ENCODE measurements around the gene BTBD7. TPM values are rescaled to one million over a fixed set of nuclear protein-coding genes. Genes with fewer than 3 reads are reported as not detected.

The BTBD7 gene
- total and polyA plus RNA-seq, 2 donors (not counting 3 experiments of a cell fraction or from before 2014, with no cell fraction given), result 20.9 to 50.2 TPM

- ChIA-PET POLR2A (no interaction called here), CTCF (no interaction called here)
- dilution Hi-C loops (cut with MboI; ENCODE audit: extremely low pct_ligation_motif_present, low sequenced_read_pairs) (no loop called here), intact Hi-C loops (cut with micrococcal nuclease) (no loop called here)
- no peak overlapping the region for H3K27ac ChIP-seq (ENCODE audit: insufficient read depth, low read depth, low read length)
- DNase-seq (ENCODE audit: low read depth, low spot score), result no peak
- no peak overlapping the region for H3K4me2 ChIP-seq (ENCODE audit: insufficient read depth, low read length)
- peaks cover 5% of the 10 kb centered on the region for H3K4me1 ChIP-seq (ENCODE audit: control insufficient read depth, extremely low read depth, insufficient read depth, low read length)
- no TSS peak for BruUV-seq (replicated peaks)
- H3K9ac ChIP-seq (replicated peaks; ENCODE audit: extremely low read depth, insufficient read depth, low read length), result no peak overlapping the region
- H3K9me1 ChIP-seq (replicated peaks; ENCODE audit: control insufficient read depth, extremely low read depth, insufficient read depth, low read length), result peaks cover 2% of the 10 kb centered on the region
- no peaks in the 10 kb centered on the region for H3K9me3 ChIP-seq (replicated peaks; ENCODE audit: control insufficient read depth, insufficient read depth, low read length)
- H3K27me3 ChIP-seq (ENCODE audit: control insufficient read depth in 2 of 2, insufficient read depth in 2 of 2, low read length in 2 of 2), result no peaks in the 10 kb centered on the region
- no peaks in the 10 kb centered on the region for H3K36me3 ChIP-seq (ENCODE audit: control insufficient read depth in 2 of 2, extremely low read depth in 1 of 2, insufficient read depth in 2 of 2, low read length in 2 of 2)
- peaks cover 2% of the 10 kb centered on the region for H4K20me1 ChIP-seq (replicated peaks; ENCODE audit: control insufficient read depth, extremely low read depth, insufficient read depth, low read length)
- H2AFZ ChIP-seq (ENCODE audit: low read depth, low read length), result no peak overlapping the region
- no peak for FAIRE-seq
- peaks cover 35% of the 10 kb centered on the region for H3K79me2 ChIP-seq (ENCODE audit: control insufficient read depth, insufficient read depth, low read length)
- TF ChIP-seq CTCF (IDR thresholded peaks at IDR 0.05; ENCODE audit: extremely low read depth in 1 of 2, insufficient read depth in 1 of 2, low read depth in 1 of 2, low read length in 2 of 2), result no peak
- TF ChIP-seq FOS (IDR thresholded peaks at IDR 0.05; ENCODE audit: borderline replicate concordance, insufficient read depth, low read length), result no peak
- no peak for TF ChIP-seq POLR2AphosphoS5 (IDR thresholded peaks at IDR 0.05; ENCODE audit: insufficient read depth, low read depth, low read length)
- no peak for TF ChIP-seq GATA2 (IDR thresholded peaks at IDR 0.05; ENCODE audit: insufficient read depth, insufficient read length, low read depth, low read length)
- TF ChIP-seq POLR2A (IDR thresholded peaks at IDR 0.05; ENCODE audit: low read depth, low read length), result no peak
- no peak for TF ChIP-seq MYC (IDR thresholded peaks at IDR 0.05; ENCODE audit: low read depth, low read length)
- no peak for TF ChIP-seq EZH2 (IDR thresholded peaks at IDR 0.05; ENCODE audit: borderline replicate concordance, low read depth, low read length, severe bottlenecking)
- no peak for TF ChIP-seq JUN (IDR thresholded peaks at IDR 0.05; ENCODE audit: borderline replicate concordance, insufficient read depth, insufficient read length, low read depth)
- no peak for TF ChIP-seq MAX (IDR thresholded peaks at IDR 0.05; ENCODE audit: insufficient read depth, insufficient read length)
- no peak overlapping the region for H3K4me3 ChIP-seq (replicated peaks in 1 of 3; ENCODE audit: insufficient read depth in 1 of 3, low read depth in 1 of 3, low read length in 3 of 3)
These were observed 63.3 kb downstream of the BTBD7 start for GRCh38 chr14:93269341-93270068.

Measured in endothelial cell of umbilical vein (primary cell).